Astrocyte (in vitro differentiated cells and primary cell): ENCODE results near the gene CYSTM1. TPM values are rescaled to one million over a fixed set of nuclear protein-coding genes. Genes with fewer than 3 reads are reported as not detected.

ENCODE experiments used
- DNase-seq: peaks from one replicate; pipeline ENCODE4 v3.0.0-alpha.2; 2010; ENCODE audit warnings: low read depth
- FAIRE-seq: peaks from 2 replicates; lab custom pipeline; 2011; peaks lifted over from hg19 to GRCh38; lab: Jason Lieb, UNC
- H2AFZ ChIP-seq: 2 replicates; pipeline ENCODE4 v1.6.0; 2012; ENCODE audit warnings: low read depth, low read length, inconsistent platforms
- H3K27ac ChIP-seq: 2 replicates; pipeline ENCODE4 v1.5.1; 2011; ENCODE audit warnings: low read depth, low read length, inconsistent platforms
- H3K27me3 ChIP-seq: 2 replicates; pipeline ENCODE4 v1.6.0; 2011; ENCODE audit warnings: low read length, inconsistent platforms; ENCODE audit not compliant: insufficient read depth
- H3K36me3 ChIP-seq: 2 replicates; pipeline ENCODE4 v1.5.1; 2011; ENCODE audit warnings: low read length, inconsistent platforms; ENCODE audit not compliant: insufficient read depth
- H3K4me1 ChIP-seq: 2 replicates; pipeline ENCODE4 v1.5.1; 2011; ENCODE audit warnings: low read length, inconsistent platforms; ENCODE audit not compliant: insufficient read depth
- H3K4me2 ChIP-seq: 2 replicates; pipeline ENCODE4 v1.6.0; 2012; ENCODE audit warnings: low read length, inconsistent platforms
- H3K4me3 ChIP-seq: 2 replicates; pipeline ENCODE4 v1.5.1; 2011; ENCODE audit warnings: low read depth, mild to moderate bottlenecking, low read length, inconsistent platforms; ENCODE audit not compliant: insufficient read depth
- H3K79me2 ChIP-seq: 2 replicates; pipeline ENCODE4 v1.6.0; 2012; ENCODE audit warnings: mild to moderate bottlenecking, low read length, inconsistent platforms; ENCODE audit not compliant: insufficient read depth
- H3K9ac ChIP-seq: 2 replicates; pipeline ENCODE4 v1.6.0; 2012; ENCODE audit warnings: mild to moderate bottlenecking, low read length, inconsistent platforms
- H3K9me3 ChIP-seq: 2 replicates; pipeline ENCODE4 v1.5.1; 2012; ENCODE audit warnings: low read depth, mild to moderate bottlenecking, low read length, inconsistent platforms; ENCODE audit not compliant: insufficient read depth
- H4K20me1 ChIP-seq: 2 replicates; pipeline ENCODE4 v1.6.0; 2012; ENCODE audit warnings: low read length, inconsistent platforms; ENCODE audit not compliant: insufficient read depth
- H3K27ac Mint-ChIP-seq: one replicate; pipeline ENCODE4 v1.8.0; 2021; ENCODE audit warnings: mild to moderate bottlenecking, mixed read lengths; ENCODE audit not compliant: unreplicated experiment
- H3K27me3 Mint-ChIP-seq: one replicate; pipeline ENCODE4 v1.8.0; 2021; ENCODE audit warnings: low read depth, mixed read lengths; ENCODE audit not compliant: unreplicated experiment
- H3K36me3 Mint-ChIP-seq: one replicate; pipeline ENCODE4 v1.8.0; 2021; ENCODE audit warnings: low read depth, mixed read lengths; ENCODE audit not compliant: unreplicated experiment
- H3K4me1 Mint-ChIP-seq: one replicate; pipeline ENCODE4 v1.8.0; 2021; ENCODE audit warnings: low read depth, mixed read lengths; ENCODE audit not compliant: unreplicated experiment
- H3K4me3 Mint-ChIP-seq: one replicate; pipeline ENCODE4 v1.8.0; 2021; ENCODE audit warnings: mild to moderate bottlenecking, moderate library complexity, mixed read lengths; ENCODE audit not compliant: unreplicated experiment
- H3K9me3 Mint-ChIP-seq: one replicate; pipeline ENCODE4 v1.8.0; 2021; ENCODE audit warnings: mild to moderate bottlenecking, mixed read lengths; ENCODE audit not compliant: unreplicated experiment
- EZH2 ChIP-seq: IDR thresholded peaks from 2 replicates; pipeline ENCODE4 v1.6.1; 2012; ENCODE audit warnings: mild to moderate bottlenecking, low read length, inconsistent platforms; ENCODE audit not compliant: insufficient read depth
- total RNA-seq: library from RNA; stranded (reverse); gene quantifications from 2 replicates; pipeline ENCODE4 v1.2.1, GENCODE V29; 2021
- TF ChIP-seq, protein P1 (sequence below): IDR thresholded peaks from 2 replicates; pipeline ENCODE4 v1.5.1; 2011; ENCODE audit warnings: low read depth, mild to moderate bottlenecking, inconsistent platforms, low read length, moderate library complexity; ENCODE audit not compliant: insufficient read depth

The CYSTM1 gene
- total RNA-seq, 1 donor from 2014 or later = 46.3 TPM

DNA sequence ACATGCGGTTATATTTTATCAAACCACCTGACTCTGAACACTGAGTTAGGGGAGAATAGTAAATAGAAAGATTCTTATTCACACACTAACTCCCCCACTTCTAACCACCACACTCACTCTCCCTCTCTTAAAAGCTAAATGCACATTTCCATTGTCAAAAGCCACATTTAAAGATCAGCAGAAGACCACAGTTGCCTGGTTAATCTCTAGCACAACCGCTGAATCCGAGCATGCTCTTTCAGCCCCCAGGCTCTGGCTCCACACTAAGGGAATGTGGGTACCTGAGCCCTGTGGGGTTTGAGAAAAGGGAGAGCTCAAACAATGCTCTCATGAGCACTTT, 92.2 kb downstream of the CYSTM1 start:
- peak overlapping the region; percentile 6 for H3K4me3 Mint-ChIP-seq
- no peaks in the 10 kb centered on the region for H3K36me3 ChIP-seq
- peaks cover 6% of the 10 kb centered on the region for H3K4me1 ChIP-seq
- no peak overlapping the region for H2AFZ ChIP-seq
- TF ChIP-seq, protein P1, sequence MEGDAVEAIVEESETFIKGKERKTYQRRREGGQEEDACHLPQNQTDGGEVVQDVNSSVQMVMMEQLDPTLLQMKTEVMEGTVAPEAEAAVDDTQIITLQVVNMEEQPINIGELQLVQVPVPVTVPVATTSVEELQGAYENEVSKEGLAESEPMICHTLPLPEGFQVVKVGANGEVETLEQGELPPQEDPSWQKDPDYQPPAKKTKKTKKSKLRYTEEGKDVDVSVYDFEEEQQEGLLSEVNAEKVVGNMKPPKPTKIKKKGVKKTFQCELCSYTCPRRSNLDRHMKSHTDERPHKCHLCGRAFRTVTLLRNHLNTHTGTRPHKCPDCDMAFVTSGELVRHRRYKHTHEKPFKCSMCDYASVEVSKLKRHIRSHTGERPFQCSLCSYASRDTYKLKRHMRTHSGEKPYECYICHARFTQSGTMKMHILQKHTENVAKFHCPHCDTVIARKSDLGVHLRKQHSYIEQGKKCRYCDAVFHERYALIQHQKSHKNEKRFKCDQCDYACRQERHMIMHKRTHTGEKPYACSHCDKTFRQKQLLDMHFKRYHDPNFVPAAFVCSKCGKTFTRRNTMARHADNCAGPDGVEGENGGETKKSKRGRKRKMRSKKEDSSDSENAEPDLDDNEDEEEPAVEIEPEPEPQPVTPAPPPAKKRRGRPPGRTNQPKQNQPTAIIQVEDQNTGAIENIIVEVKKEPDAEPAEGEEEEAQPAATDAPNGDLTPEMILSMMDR = no peak
- TF ChIP-seq EZH2 = no peak
- H3K4me1 Mint-ChIP-seq = peaks cover 40% of the 10 kb centered on the region
- peaks cover 41% of the 10 kb centered on the region for H4K20me1 ChIP-seq
- DNase-seq (no peak), FAIRE-seq (no peak)
- H3K9me3 Mint-ChIP-seq = no peaks in the 10 kb centered on the region
- H3K4me3 ChIP-seq = no peak overlapping the region
- H3K27me3 Mint-ChIP-seq = no peaks in the 10 kb centered on the region
- H3K27ac ChIP-seq = no peak overlapping the region
- no peaks in the 10 kb centered on the region for H3K27me3 ChIP-seq
- no peaks in the 10 kb centered on the region for H3K9me3 ChIP-seq
- H3K79me2 ChIP-seq = peaks cover 84% of the 10 kb centered on the region
- peak overlapping the region; percentile 45 for H3K4me2 ChIP-seq
- H3K36me3 Mint-ChIP-seq = peaks cover 9% of the 10 kb centered on the region
- H3K27ac Mint-ChIP-seq = no peak overlapping the region
- peak overlapping the region; percentile 17 for H3K9ac ChIP-seq

DNA sequence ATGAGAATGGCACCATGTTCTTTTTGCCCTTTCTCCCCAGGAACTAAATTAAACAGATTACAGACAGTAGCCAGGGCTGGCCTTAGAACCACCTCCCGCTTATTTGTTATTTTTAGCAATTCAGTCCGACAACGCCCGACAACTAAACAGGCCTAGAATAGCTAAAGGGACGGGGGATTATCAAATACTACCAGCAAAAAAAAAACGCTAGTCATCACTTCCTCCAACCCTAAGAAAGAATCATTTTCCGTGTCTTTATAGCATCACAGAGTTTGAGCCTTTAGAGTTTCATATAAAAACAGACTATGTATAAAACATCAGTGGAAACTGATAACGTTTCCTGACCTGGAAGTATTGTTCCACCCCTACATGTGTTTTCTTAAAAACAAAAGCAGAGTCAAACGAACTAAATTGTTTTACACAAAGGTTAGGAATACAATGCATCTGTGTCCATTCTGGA, 92.6 kb downstream of the CYSTM1 start:
- no peak overlapping the region for H2AFZ ChIP-seq
- no peaks in the 10 kb centered on the region for H3K27me3 ChIP-seq
- Mint-ChIP-seq H3K27me3 (no peaks in the 10 kb centered on the region), H3K4me3 (peak overlapping the region; percentile 6), H3K36me3 (peaks cover 9% of the 10 kb centered on the region), H3K4me1 (peaks cover 36% of the 10 kb centered on the region), H3K9me3 (no peaks in the 10 kb centered on the region), H3K27ac (no peak overlapping the region)
- H3K27ac ChIP-seq = no peak overlapping the region
- H3K4me2 ChIP-seq = peak overlapping the region; percentile 45
- FAIRE-seq = no peak
- H3K36me3 ChIP-seq = no peaks in the 10 kb centered on the region
- H3K9ac ChIP-seq = peak overlapping the region; percentile 17
- H3K9me3 ChIP-seq = no peaks in the 10 kb centered on the region
- H3K4me3 ChIP-seq = no peak overlapping the region
- peaks cover 81% of the 10 kb centered on the region for H3K79me2 ChIP-seq
- H4K20me1 ChIP-seq = peaks cover 37% of the 10 kb centered on the region
- TF ChIP-seq EZH2 = no peak
- TF ChIP-seq, protein P1 = no peak
- peaks cover 4% of the 10 kb centered on the region for H3K4me1 ChIP-seq
- DNase-seq = no peak

DNA sequence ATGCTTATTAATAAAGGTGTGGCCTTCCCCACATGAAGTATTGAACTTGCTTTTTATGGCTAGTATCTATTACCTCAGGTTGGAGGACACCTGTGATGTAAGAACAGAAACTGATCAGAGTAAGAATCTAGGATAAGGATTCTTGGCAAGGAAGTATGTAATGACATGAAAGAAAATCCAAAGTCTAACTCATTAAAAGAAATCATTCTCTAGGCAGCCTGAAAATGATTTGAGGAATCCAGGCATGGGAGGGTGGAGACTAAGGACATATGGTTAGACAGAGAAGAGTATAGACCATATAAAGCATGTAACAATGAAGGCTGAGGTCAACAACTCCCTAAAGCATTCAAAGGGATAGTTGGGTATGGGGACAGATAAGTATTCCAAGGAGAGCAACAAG, 95.0 kb downstream of the CYSTM1 start:
- H3K9me3 ChIP-seq = no peaks in the 10 kb centered on the region

More for the DNA sequence above, 95.0 kb downstream of the CYSTM1 start:
- no peak overlapping the region for H3K4me2 ChIP-seq
- Mint-ChIP-seq H3K4me3 (no peak overlapping the region), H3K9me3 (no peaks in the 10 kb centered on the region), H3K27ac (no peak overlapping the region), H3K4me1 (peaks cover 30% of the 10 kb centered on the region), H3K27me3 (no peaks in the 10 kb centered on the region), H3K36me3 (peaks cover 15% of the 10 kb centered on the region)
- H2AFZ ChIP-seq = no peak overlapping the region
- H3K79me2 ChIP-seq = peaks cover 74% of the 10 kb centered on the region
- no peaks in the 10 kb centered on the region for H3K27me3 ChIP-seq
- FAIRE-seq (no peak), DNase-seq (no peak)
- no peaks in the 10 kb centered on the region for H3K36me3 ChIP-seq
- H3K27ac ChIP-seq = no peak overlapping the region
- H3K4me1 ChIP-seq = peaks cover 4% of the 10 kb centered on the region
- no peak overlapping the region for H3K9ac ChIP-seq
- TF ChIP-seq, protein P1 = no peak
- TF ChIP-seq EZH2 = no peak
- no peak overlapping the region for H3K4me3 ChIP-seq
- H4K20me1 ChIP-seq = peaks cover 37% of the 10 kb centered on the region
